NT2/D1 (cell line): ENCODE data around the gene OR10P1.

Experiments
- SUZ12 ChIP-seq: IDR thresholded peaks from 2 replicates; pipeline ENCODE4 v1.6.1; 2011; ENCODE audit not compliant: insufficient read length, insufficient read depth; ENCODE audit errors: extremely low read depth
- YY1 ChIP-seq: IDR thresholded peaks from 2 replicates; pipeline ENCODE4 v1.6.1; 2011; ENCODE audit not compliant: insufficient read length, insufficient read depth
- ZNF274 ChIP-seq: IDR thresholded peaks from 2 replicates; pipeline ENCODE4 v1.6.1; 2011; ENCODE audit warnings: mild to moderate bottlenecking, low read depth, low read length

DNA sequence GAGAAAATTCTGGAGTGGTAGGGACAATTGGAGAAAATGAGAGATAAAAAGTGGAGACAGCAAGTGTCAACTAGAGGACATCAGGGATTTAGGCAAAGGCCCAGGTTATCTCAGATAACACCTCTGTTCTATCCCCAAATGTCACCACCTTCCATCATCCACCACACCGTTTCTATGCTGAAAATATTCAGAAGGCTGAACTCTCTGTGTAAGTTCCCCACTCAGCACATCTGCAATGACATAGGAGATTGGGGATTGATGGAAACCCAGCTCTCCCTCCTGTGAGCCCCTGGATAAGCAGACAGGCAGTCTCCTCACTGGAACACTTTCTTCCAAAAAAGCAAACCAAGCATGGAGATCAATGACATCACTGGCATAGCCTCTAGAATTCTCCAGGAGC is 5.6 kb upstream of the OR10P1 start:
- TF ChIP-seq YY1 (no peak), SUZ12 (no peak), ZNF274 (no peak)
